ENCODE data around the gene KRTAP3-1. TPM values are rescaled to one million over a fixed set of nuclear protein-coding genes. Genes with fewer than 3 reads are reported as not detected.

Gene KRTAP3-1
- total RNA-seq, 1 donor from 2014 or later: not detected

DNA sequence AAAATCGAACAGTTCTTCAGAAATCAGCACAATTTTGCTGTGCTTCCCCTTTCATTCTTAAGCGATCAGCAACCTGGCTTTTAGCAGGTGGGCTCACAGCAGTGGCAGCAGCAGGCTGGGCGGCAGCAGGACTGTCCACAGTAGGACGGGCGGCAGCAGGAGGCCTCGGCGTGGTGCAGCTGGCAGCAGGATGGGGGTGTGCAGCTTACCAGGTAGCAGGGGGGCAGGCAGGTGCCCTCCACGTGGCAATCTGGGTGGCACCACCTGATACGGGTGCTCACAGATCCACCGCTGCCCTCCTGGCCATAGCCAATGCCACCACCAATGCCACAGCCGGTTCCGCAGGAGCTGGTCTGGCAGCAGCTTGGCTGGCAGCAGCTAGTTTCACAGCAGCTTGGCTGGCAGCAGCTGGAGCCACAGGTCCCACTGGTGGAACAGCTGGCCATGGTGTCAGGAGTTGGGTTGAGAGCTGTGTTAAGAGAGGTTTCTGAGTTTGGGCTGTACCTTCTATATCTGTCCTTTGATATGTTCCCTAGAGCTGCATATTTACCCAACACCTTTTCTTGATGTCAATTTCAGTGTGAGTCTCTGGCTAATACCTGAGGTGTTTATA, 20.8 kb upstream of the KRTAP3-1 start, which contains the start of gene KRTAP1-4:
TSS of gene KRTAP1-4 (minus strand) at position 563 of the 613 bp plus-strand sequence. CDS start at position 446, 117 bp downstream.
- Mint-ChIP-seq H3K27ac (no peak within 1 kb of the TSS), H3K36me3 (ENCODE audit: low read depth) (no peaks in the 10 kb centered on the region), H3K27me3 (peaks cover 20% of the 10 kb centered on the region), H3K4me3 (no peak within 1 kb of the TSS), H3K9me3 (no peaks in the 10 kb centered on the region), H3K4me1 (no peaks in the 10 kb centered on the region)
- DNase-seq: no peak
- intact Hi-C loops (cut with micrococcal nuclease): no loop called here

DNA sequence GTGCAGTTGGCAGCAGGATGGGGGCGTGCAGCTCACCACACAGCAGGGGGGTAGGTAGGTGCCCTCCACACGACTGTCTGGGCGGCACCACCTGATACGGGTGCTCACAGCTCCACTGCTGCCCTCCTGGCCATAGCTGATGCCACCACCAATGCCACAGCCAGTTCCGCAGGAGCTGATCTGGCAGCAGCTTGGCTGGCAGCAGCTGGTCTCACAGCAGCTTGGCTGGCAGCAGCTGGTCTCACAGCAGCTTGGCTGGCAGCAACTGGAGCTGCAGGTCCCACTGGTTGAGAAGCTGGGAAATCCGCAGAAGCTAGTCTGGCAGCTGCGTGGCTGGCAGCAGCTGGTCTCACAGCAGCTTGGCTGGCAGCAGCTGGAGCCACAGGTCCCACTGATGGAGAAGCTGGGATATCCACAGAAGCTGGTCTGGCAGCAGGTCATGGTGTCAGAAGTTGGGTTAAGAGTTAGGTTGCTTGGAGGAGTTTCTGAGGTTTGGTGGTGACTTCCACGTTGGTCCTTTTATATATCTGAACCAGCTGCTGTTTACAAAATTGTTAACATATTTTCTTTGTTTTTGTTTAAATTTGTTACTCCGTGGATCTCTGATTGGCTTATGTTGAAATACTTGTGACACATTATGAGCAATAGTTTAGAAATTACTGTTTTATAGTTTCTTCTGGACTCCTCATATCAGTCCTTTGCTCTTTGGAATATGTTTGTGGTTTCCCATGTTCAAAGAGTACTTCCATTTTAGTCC, 18.0 kb upstream of the KRTAP3-1 start, which contains the start of gene KRTAP1-5:
TSS of gene KRTAP1-5 (minus strand) at position 494 of the 757 bp plus-strand sequence. CDS start at position 441, 53 bp downstream.
- intact Hi-C loops (cut with micrococcal nuclease): no loop called here
- H3K4me3 Mint-ChIP-seq: no peak within 1 kb of the TSS
- H3K9me3 Mint-ChIP-seq: no peaks in the 10 kb centered on the region
- no peak within 1 kb of the TSS for H3K27ac Mint-ChIP-seq
- no peaks in the 10 kb centered on the region for H3K36me3 Mint-ChIP-seq (ENCODE audit: low read depth)
- peaks cover 20% of the 10 kb centered on the region for H3K27me3 Mint-ChIP-seq
- H3K4me1 Mint-ChIP-seq: no peaks in the 10 kb centered on the region
- DNase-seq: no peak

DNA sequence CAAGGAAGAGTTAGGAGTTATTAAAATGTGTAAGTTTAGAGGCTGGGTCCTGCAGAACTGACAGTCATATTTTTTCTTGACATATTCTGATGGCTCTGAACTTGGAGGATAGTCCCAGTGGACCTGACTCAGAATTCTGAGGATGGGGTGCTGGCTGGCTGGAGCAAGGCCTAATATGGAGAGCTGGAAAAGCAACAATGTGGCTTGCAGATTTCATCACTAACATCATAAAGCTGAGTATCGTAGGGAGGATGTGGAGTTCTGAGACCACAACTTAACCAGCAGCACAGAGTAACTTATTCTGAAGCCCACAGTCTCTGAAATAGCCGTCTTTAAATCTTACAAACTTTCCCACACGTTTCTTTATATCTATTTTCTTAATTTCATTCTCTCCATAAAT, 15.8 kb upstream of the KRTAP3-1 start:
- no peak for DNase-seq
- Mint-ChIP-seq H3K27ac (no peak overlapping the region), H3K9me3 (no peaks in the 10 kb centered on the region), H3K27me3 (peaks cover 10% of the 10 kb centered on the region), H3K36me3 (ENCODE audit: low read depth) (no peaks in the 10 kb centered on the region), H3K4me1 (no peaks in the 10 kb centered on the region), H3K4me3 (no peak overlapping the region)
- intact Hi-C loops (cut with micrococcal nuclease): no loop called here

DNA sequence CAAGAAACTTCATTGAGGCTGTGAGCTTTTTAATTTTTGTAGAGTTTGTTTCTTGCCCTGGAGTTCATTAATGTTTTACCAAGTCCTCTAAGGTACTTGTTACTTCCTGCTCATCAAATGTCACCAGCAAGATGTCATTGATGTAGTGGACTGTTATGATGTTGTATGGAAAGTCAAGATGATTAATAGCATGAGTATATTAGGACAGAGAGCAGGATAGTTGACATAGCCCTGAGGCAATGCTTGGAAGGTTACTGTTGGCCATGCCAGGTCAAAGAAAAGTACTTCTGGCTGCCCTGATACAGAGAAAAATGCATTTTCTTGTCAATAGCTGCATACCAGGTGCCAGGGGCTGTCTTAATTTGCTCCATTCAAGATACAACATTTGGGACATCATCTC, 11.4 kb upstream of the KRTAP3-1 start:
- Mint-ChIP-seq H3K36me3 (ENCODE audit: low read depth) (no peaks in the 10 kb centered on the region), H3K27me3 (peaks cover 10% of the 10 kb centered on the region), H3K4me3 (no peak overlapping the region), H3K27ac (no peak overlapping the region), H3K9me3 (no peaks in the 10 kb centered on the region), H3K4me1 (no peaks in the 10 kb centered on the region)
- DNase-seq: no peak
- intact Hi-C loops (cut with micrococcal nuclease): no loop called here

- Mint-ChIP-seq H3K9me3 (no peaks in the 10 kb centered on the region), H3K27me3 (peaks cover 9% of the 10 kb centered on the region), H3K27ac (no peak overlapping the region), H3K4me3 (no peak overlapping the region), H3K4me1 (no peaks in the 10 kb centered on the region), H3K36me3 (ENCODE audit: low read depth) (no peaks in the 10 kb centered on the region)
- no peak for DNase-seq
- intact Hi-C loops (cut with micrococcal nuclease): no loop called here
These were observed 10.5 kb upstream of the KRTAP3-1 start for GRCh38 chr17:41019415-41019814.

DNA sequence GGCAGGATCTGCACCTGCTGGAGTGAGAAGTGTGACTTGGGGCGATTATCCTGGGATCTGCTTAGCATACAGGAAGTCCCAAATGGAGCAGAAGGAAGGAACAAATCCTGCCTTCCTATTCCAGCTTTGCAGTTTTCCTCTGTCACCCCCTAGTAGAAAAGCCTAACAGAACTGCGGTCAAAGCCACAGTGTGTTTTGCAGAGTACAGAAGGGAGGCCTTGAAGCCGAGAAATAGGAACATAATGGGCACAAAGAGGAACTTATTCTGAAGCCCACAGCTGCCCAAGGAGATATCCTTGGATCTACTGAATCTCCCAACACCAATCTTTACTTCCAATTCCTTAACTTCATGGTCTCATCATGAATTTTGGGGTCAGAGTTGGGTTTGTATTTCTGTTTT, 9.6 kb upstream of the KRTAP3-1 start:
- intact Hi-C loops (cut with micrococcal nuclease): no loop called here
- no peak overlapping the region for H3K27ac Mint-ChIP-seq
- no peak overlapping the region for H3K4me3 Mint-ChIP-seq

GRCh38 chr17:41016578-41017215, 7.8 kb upstream of the KRTAP3-1 start:
- peaks cover 8% of the 10 kb centered on the region for H3K27me3 Mint-ChIP-seq
- intact Hi-C loops (cut with micrococcal nuclease): no loop called here
- no peaks in the 10 kb centered on the region for H3K4me1 Mint-ChIP-seq
- no peaks in the 10 kb centered on the region for H3K36me3 Mint-ChIP-seq (ENCODE audit: low read depth)
- H3K9me3 Mint-ChIP-seq: no peaks in the 10 kb centered on the region
- H3K27ac Mint-ChIP-seq: no peak overlapping the region
- no peak for DNase-seq
- no peak overlapping the region for H3K4me3 Mint-ChIP-seq

More for the DNA sequence above, 9.6 kb upstream of the KRTAP3-1 start:
- H3K9me3 Mint-ChIP-seq: no peaks in the 10 kb centered on the region
- no peaks in the 10 kb centered on the region for H3K36me3 Mint-ChIP-seq (ENCODE audit: low read depth)
- peaks cover 8% of the 10 kb centered on the region for H3K27me3 Mint-ChIP-seq
- no peaks in the 10 kb centered on the region for H3K4me1 Mint-ChIP-seq
- no peak for DNase-seq

DNA sequence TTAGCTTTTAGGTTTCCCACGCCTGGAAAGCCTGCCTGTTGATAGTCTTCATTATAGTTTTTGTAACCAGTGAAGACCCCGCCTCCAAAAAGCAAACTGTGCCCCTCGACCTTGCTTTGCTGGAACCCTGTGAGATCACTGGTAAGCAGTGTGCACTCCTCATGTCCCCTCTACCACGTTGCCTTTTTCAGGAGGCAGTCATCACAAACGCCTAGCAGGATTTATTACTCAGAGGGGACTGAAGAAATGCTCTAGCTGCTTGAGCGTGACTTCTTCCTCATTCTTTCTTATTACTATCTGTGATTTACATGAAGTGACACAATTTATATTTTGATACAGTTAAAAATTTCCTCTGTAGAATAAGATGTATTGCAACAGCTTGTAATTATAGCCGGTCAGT, 6.5 kb upstream of the KRTAP3-1 start:
- Mint-ChIP-seq H3K36me3 (ENCODE audit: low read depth) (no peaks in the 10 kb centered on the region), H3K27ac (no peak overlapping the region), H3K9me3 (no peaks in the 10 kb centered on the region), H3K4me1 (no peaks in the 10 kb centered on the region), H3K27me3 (peaks cover 10% of the 10 kb centered on the region), H3K4me3 (no peak overlapping the region)
- no peak for DNase-seq
- intact Hi-C loops (cut with micrococcal nuclease): no loop called here

- Mint-ChIP-seq H3K4me1 (no peaks in the 10 kb centered on the region), H3K4me3 (no peak overlapping the region), H3K9me3 (no peaks in the 10 kb centered on the region), H3K36me3 (ENCODE audit: low read depth) (no peaks in the 10 kb centered on the region), H3K27ac (no peak overlapping the region), H3K27me3 (peaks cover 10% of the 10 kb centered on the region)
- DNase-seq: no peak
- intact Hi-C loops (cut with micrococcal nuclease): no loop called here
These were observed 4.7 kb upstream of the KRTAP3-1 start for GRCh38 chr17:41013606-41014005.

DNA sequence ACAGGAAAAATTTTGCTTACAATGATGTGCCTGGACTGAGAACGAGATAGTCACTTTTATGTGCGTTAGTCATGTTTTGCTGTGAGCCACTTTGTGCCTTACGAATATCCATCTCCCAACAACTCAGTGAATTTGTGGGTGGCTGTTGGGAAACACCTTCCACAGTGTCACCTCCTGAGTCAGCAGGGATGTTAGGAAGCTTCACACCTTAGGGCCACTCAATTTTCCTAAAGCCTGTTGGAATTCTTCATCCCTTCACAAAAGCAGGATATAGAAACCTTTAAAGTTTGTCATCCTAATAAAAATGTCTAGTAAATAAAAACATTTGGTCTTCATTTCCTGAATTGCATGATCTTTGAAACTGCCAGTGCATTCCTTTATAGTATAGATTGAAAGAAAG, 4.3 kb upstream of the KRTAP3-1 start:
- Mint-ChIP-seq H3K36me3 (ENCODE audit: low read depth) (no peaks in the 10 kb centered on the region), H3K4me1 (no peaks in the 10 kb centered on the region), H3K9me3 (no peaks in the 10 kb centered on the region), H3K27ac (no peak overlapping the region), H3K4me3 (no peak overlapping the region), H3K27me3 (peaks cover 10% of the 10 kb centered on the region)
- no peak for DNase-seq
- intact Hi-C loops (cut with micrococcal nuclease): no loop called here

GRCh38 chr17:41012326-41013120, 3.6 kb upstream of the KRTAP3-1 start:
- H3K27ac Mint-ChIP-seq: no peak overlapping the region

GRCh38 chr17:41010441-41010840, 1.5 kb upstream of the KRTAP3-1 start:
- Mint-ChIP-seq H3K9me3 (no peaks in the 10 kb centered on the region), H3K27me3 (peaks cover 7% of the 10 kb centered on the region), H3K27ac (no peak overlapping the region), H3K4me3 (no peak overlapping the region), H3K36me3 (ENCODE audit: low read depth) (no peaks in the 10 kb centered on the region), H3K4me1 (no peaks in the 10 kb centered on the region)
- intact Hi-C loops (cut with micrococcal nuclease): no loop called here
- DNase-seq: no peak

More at GRCh38 chr17:41012326-41013120, 3.6 kb upstream of the KRTAP3-1 start:
- Mint-ChIP-seq H3K9me3 (no peaks in the 10 kb centered on the region), H3K4me1 (no peaks in the 10 kb centered on the region), H3K27me3 (peaks cover 10% of the 10 kb centered on the region), H3K36me3 (ENCODE audit: low read depth) (no peaks in the 10 kb centered on the region), H3K4me3 (no peak overlapping the region)
- no peak for DNase-seq
- intact Hi-C loops (cut with micrococcal nuclease): no loop called here

- no peak overlapping the region for H3K27ac Mint-ChIP-seq
- no peaks in the 10 kb centered on the region for H3K4me1 Mint-ChIP-seq
- H3K27me3 Mint-ChIP-seq: peaks cover 6% of the 10 kb centered on the region
- no peaks in the 10 kb centered on the region for H3K9me3 Mint-ChIP-seq
- intact Hi-C loops (cut with micrococcal nuclease): no loop called here
- H3K4me3 Mint-ChIP-seq: no peak overlapping the region
- no peaks in the 10 kb centered on the region for H3K36me3 Mint-ChIP-seq (ENCODE audit: low read depth)
- no peak for DNase-seq
These were observed 1.0 kb upstream of the KRTAP3-1 start for GRCh38 chr17:41009936-41010335.

All from activated CD4-positive, alpha-beta T cell treated with anti-CD3 and anti-CD28 coated beads, Interleukin-2, amount 10 ng/mL, durations not matched to agents 24 days and 14 days (primary cell).